Measurements from ENCODE around the gene GP1BB. TPM values are rescaled to one million over a fixed set of nuclear protein-coding genes. Genes with fewer than 3 reads are reported as not detected.

GP1BB gene
- total RNA-seq, 1 donor from 2014 or later: not detected

DNA sequence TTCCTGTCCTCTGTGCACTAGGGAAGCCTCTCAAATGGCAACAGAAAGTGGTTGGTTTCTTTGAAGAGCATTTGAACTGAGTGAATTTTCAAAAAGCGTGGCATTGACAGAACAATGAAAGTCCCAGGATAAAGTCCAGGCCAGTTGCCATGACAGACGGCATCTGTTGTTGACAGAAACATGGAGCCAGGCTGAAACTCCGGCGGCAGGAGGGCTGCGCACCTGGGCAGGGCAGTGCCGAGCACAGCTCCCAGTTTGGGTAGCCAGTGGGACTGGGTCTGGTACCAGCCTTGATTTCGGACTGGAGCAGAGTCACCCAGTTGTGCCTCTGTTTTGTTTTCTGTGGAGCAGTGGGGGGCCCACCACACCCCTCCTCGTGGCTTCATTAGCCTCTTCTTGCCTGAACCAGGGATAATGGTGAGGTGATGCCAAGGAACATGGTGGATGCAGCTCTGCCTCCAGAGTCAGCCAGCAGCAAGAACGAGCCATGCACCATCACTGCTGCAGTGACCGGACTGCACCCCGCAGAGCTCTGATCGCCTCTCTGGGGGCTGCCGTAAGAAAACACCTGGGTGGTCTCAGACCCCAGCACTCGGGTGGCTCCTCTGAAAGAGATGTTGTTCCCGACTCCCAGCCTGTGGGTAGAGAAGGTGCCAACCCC, 18.9 kb upstream of the GP1BB start:
- no peak for DNase-seq
- TF ChIP-seq, protein P1, sequence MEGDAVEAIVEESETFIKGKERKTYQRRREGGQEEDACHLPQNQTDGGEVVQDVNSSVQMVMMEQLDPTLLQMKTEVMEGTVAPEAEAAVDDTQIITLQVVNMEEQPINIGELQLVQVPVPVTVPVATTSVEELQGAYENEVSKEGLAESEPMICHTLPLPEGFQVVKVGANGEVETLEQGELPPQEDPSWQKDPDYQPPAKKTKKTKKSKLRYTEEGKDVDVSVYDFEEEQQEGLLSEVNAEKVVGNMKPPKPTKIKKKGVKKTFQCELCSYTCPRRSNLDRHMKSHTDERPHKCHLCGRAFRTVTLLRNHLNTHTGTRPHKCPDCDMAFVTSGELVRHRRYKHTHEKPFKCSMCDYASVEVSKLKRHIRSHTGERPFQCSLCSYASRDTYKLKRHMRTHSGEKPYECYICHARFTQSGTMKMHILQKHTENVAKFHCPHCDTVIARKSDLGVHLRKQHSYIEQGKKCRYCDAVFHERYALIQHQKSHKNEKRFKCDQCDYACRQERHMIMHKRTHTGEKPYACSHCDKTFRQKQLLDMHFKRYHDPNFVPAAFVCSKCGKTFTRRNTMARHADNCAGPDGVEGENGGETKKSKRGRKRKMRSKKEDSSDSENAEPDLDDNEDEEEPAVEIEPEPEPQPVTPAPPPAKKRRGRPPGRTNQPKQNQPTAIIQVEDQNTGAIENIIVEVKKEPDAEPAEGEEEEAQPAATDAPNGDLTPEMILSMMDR (IDR thresholded peaks at IDR 0.05; ENCODE audit: borderline replicate concordance): no peak
- H3K4me1 ChIP-seq: peaks cover 3% of the 10 kb centered on the region
- H3K36me3 ChIP-seq: no peaks in the 10 kb centered on the region
- intact Hi-C loops (cut with micrococcal nuclease): no loop called here
- H3K27ac ChIP-seq (replicated peaks): no peak overlapping the region
- peaks cover 38% of the 10 kb centered on the region for H3K27me3 ChIP-seq (ENCODE audit: low read depth)
- no peak overlapping the region for H3K4me3 ChIP-seq
- no peaks in the 10 kb centered on the region for H3K9me3 ChIP-seq (replicated peaks)

DNA sequence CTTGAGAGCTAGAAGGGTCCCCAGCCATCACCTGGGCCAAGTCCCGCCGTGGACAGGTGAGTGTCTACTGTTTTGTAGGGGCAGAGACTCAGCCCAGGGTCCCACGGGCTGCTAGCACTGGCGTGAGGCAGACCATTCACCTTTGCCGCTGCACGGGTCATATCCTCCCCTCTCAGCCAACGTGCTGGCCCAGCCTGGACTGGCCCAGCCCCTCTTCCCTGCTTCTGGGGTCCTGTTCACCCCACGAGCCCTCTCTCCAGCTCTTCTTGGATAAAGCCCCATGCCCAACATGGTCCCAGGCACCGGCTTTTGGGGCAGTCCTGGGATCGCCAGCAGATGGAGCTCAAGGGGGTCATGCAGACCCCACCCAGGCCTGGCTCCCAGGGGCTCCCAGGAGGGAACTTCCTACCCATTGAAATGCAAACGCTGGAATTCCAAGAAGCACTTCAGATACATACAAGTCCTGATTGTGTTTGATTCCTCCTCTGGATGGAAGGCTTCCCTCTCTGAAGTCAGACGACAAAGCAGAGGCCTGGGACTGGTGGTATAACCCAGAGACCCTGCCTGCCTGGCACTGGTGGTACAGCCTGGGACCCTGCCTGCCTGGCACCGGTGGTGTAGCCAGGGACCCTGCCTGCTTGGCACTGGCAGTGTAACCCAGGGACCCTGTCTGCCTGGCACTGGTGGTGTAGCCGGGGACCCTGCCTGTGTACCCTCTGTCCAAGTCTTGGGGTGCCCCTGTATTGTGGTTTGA, 18.0 kb upstream of the GP1BB start:
- intact Hi-C loops (cut with micrococcal nuclease): no loop called here
- TF ChIP-seq, protein P1 (IDR thresholded peaks at IDR 0.05; ENCODE audit: borderline replicate concordance): no peak
- Histone ChIP-seq H3K27me3 (ENCODE audit: low read depth) (peaks cover 45% of the 10 kb centered on the region), H3K27ac (replicated peaks) (no peak overlapping the region), H3K36me3 (no peaks in the 10 kb centered on the region), H3K4me1 (peaks cover 11% of the 10 kb centered on the region), H3K9me3 (replicated peaks) (no peaks in the 10 kb centered on the region), H3K4me3 (no peak overlapping the region)
- DNase-seq: no peak

DNA sequence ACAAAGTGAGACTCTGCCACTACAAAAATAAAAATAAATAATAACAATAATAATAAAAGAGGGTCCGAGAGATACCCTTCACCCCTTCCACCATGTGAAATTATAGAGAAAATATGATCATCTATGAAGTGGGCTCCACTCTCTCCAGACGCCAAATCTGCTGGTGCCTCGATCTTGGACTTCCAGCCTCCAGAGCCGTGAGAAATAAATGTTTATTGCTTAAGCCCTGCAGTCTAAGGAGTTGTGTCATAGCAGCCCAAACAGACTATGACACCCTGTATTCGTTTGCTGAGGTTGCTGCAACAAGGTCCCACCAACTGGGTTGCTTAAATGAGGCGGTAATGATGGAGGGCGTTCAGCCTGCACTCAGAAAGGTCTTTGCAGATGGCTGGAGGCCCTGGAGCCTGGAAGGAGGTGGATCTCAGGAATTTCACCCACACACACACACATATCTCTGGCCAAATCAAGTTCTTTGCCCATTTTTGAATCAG, 16.6 kb upstream of the GP1BB start:
- DNase-seq: no peak
- intact Hi-C loops (cut with micrococcal nuclease): no loop called here
- no peak overlapping the region for H3K27ac ChIP-seq (replicated peaks)
- peaks cover 45% of the 10 kb centered on the region for H3K27me3 ChIP-seq (ENCODE audit: low read depth)
- H3K9me3 ChIP-seq (replicated peaks): no peaks in the 10 kb centered on the region
- H3K36me3 ChIP-seq: no peaks in the 10 kb centered on the region
- TF ChIP-seq, protein P1 (IDR thresholded peaks at IDR 0.05; ENCODE audit: borderline replicate concordance): no peak
- peaks cover 11% of the 10 kb centered on the region for H3K4me1 ChIP-seq
- H3K4me3 ChIP-seq: no peak overlapping the region

DNA sequence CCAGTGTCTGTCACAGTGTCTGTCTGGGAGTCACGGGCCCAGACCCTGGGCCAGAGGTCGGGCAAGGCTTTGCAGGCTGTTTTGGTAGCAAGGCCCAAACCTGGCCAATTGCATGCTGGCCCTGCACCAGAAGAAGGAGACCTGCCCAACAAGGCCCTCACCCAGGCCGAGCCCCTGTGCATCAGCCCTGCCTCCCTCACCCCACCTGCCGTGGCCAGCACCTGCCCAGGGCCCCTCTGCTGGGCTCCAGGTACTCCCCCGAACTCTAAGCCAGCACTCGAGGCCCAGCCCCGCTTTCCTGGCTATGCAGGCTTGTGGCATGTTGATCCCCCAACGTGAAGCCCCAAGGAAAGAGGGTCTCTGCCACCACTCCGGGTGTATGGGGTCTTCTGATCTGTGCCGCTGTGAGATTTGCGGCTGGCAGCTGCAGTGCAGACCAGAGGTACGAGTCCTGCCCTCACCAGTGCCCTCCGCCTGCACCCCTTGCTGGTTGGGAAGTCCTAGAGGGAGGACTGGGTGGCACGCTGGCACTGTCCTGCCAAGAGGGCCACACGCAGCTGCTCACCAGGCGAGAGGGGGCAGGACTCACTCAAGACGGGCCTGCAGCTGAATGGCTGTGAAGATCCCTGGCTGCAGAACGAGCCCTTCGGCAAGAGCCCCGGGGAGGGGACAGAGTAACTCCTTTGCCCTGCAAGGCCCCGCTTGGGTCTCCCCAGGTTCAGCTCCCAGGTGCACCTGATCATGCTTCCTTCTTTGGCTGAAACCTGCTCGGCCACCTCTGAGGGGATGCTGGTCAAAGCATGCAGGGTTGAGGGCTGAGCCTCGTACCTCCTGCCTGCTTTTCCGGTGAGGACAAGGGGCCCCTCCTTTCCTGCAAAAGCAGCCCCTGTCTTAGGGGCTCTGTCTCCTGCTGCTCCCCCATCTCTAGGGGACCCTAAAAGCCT, 15.7 kb upstream of the GP1BB start:
- Histone ChIP-seq H3K27me3 (ENCODE audit: low read depth) (peaks cover 45% of the 10 kb centered on the region), H3K27ac (replicated peaks) (no peak overlapping the region), H3K4me3 (no peak overlapping the region), H3K36me3 (no peaks in the 10 kb centered on the region), H3K4me1 (peaks cover 11% of the 10 kb centered on the region), H3K9me3 (replicated peaks) (no peaks in the 10 kb centered on the region)
- intact Hi-C loops (cut with micrococcal nuclease): no loop called here
- TF ChIP-seq, protein P1 (IDR thresholded peaks at IDR 0.05; ENCODE audit: borderline replicate concordance): no peak
- no peak for DNase-seq

DNA sequence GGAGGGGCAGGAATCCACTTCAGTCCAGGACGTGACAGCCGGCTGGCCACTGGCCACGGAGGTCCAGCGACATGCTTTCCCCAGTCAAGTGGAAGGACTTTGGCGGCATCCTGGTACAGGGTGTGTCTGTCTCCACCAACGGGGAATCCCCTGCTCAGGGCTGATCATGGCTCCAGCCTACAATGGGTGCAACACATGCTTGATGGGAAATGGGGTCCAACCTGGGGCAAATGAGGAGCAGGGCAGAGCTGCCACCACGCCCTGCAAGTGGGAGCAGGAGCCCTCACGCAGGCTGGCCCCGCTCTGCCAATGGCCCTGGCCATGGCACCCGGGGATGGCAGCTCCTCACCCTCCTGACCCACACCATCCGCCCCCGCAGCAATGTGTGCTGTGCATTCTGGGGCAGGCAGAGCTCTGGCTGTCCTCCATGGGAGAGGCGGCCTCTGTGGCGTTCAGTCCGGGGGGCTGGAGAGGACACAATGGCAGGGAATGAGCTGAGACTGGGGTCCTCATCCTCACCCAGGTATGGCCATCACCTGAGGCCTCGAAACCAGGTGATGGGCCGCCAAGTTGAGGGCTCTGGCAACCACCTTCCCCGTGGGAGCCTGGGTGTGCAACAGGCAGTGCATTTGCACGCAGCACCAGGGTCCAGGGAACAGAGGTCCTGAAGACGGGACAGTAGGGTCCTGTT, 14.9 kb upstream of the GP1BB start:
- no peak overlapping the region for H3K4me3 ChIP-seq
- H3K9me3 ChIP-seq (replicated peaks): no peaks in the 10 kb centered on the region
- H3K36me3 ChIP-seq: no peaks in the 10 kb centered on the region
- peaks cover 46% of the 10 kb centered on the region for H3K27me3 ChIP-seq (ENCODE audit: low read depth)
- H3K27ac ChIP-seq (replicated peaks): no peak overlapping the region
- H3K4me1 ChIP-seq: peaks cover 11% of the 10 kb centered on the region
- TF ChIP-seq, protein P1 (IDR thresholded peaks at IDR 0.05; ENCODE audit: borderline replicate concordance): no peak
- intact Hi-C loops (cut with micrococcal nuclease): no loop called here
- DNase-seq: no peak
